DND-41 (cell line): Measurements from ENCODE around the gene CCDC85A.

Experiments used
- ATAC-seq: fragments of 200-7000 bp; cut with Tn5 transposase; 3 replicates; pipeline ENCODE4 v1.9.1; 2021; ENCODE audit warnings: low read depth; ENCODE audit not compliant: insufficient read depth
- DNase-seq: peaks from one replicate; pipeline ENCODE4 v3.0.0-alpha.2; 2020
- H2AFZ ChIP-seq: 2 replicates; pipeline ENCODE4 v1.6.0; 2012; ENCODE audit warnings: low read depth, low read length
- H3K27ac ChIP-seq: 2 replicates; pipeline ENCODE4 v1.5.1; 2012; ENCODE audit warnings: low read length, inconsistent platforms
- H3K27me3 ChIP-seq: fragments of 200-600 bp; sonication (generic); 2 replicates; pipeline ENCODE4 v1.6.0; 2012; ENCODE audit warnings: low read length, mild to moderate bottlenecking, inconsistent platforms; ENCODE audit not compliant: insufficient read depth, poor library complexity
- H3K36me3 ChIP-seq: 2 replicates; pipeline ENCODE4 v1.5.1; 2012; ENCODE audit warnings: low read length, inconsistent platforms; ENCODE audit not compliant: insufficient read depth
- H3K4me1 ChIP-seq: 2 replicates; pipeline ENCODE4 v1.5.1; 2012; ENCODE audit warnings: mild to moderate bottlenecking, low read length; ENCODE audit not compliant: insufficient read depth
- H3K4me2 ChIP-seq: 2 replicates; pipeline ENCODE4 v1.6.0; 2012; ENCODE audit warnings: mild to moderate bottlenecking, moderate library complexity, low read length, inconsistent platforms; ENCODE audit not compliant: insufficient read depth
- H3K4me3 ChIP-seq, 2 experiments: fragments of 200-600 bp in 1 of 2; shearing (Covaris generic) in 1 of 2; 2 replicates each; pipeline ENCODE4 v1.5.1; 2012 to 2016; ENCODE audit warnings: inconsistent platforms in 2 of 2, low read length in 2 of 2, mild to moderate bottlenecking in 2 of 2, low read depth in 1 of 2, moderate library complexity in 1 of 2
- H3K79me2 ChIP-seq: 2 replicates; pipeline ENCODE4 v1.6.0; 2012; ENCODE audit warnings: low read length, inconsistent platforms; ENCODE audit not compliant: insufficient read depth
- H3K9ac ChIP-seq: 2 replicates; pipeline ENCODE4 v1.6.0; 2012; ENCODE audit warnings: low read depth, mild to moderate bottlenecking, inconsistent platforms, low read length, moderate library complexity
- H3K9me3 ChIP-seq: 2 replicates; pipeline ENCODE4 v1.5.1; 2012; ENCODE audit warnings: low read length, moderate library complexity, mild to moderate bottlenecking, inconsistent platforms; ENCODE audit not compliant: insufficient read depth, severe bottlenecking
- H4K20me1 ChIP-seq: 2 replicates; pipeline ENCODE4 v1.6.0; 2012; ENCODE audit warnings: low read length; ENCODE audit not compliant: insufficient read depth
- EZH2 ChIP-seq: IDR thresholded peaks from 3 replicates; pipeline ENCODE4 v1.6.1; 2012; ENCODE audit warnings: borderline replicate concordance, low read depth, mild to moderate bottlenecking, moderate library complexity, low read length, inconsistent platforms; ENCODE audit not compliant: severe bottlenecking
- TF ChIP-seq, protein P1 (sequence below): IDR thresholded peaks from 2 replicates; pipeline ENCODE4 v1.5.1; 2012; ENCODE audit warnings: borderline replicate concordance, low read length, moderate library complexity, mild to moderate bottlenecking; ENCODE audit not compliant: poor library complexity, severe bottlenecking; ENCODE audit errors: extremely low read depth

The CCDC85A gene

DNA sequence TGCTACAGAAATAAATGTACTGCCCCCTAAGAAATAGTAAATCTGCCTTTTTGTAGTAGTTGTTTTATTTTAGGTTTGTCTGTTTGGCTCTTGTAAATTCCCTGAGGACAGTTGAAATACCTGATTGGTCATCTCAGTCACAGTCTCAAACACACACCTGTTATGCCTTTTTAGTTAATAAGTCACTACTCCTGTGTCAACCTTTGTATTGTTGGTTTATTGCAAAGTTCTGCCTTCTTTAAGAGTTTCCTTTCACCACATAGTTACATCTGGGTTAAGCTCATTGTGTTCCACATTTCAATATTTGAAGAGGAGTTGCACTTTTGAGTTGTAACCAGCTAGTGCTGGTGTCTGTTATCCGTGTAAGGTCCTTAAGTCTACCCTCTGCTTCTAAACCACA is 198.7 kb downstream of the CCDC85A start:
- no peaks in the 10 kb centered on the region for H3K36me3 ChIP-seq
- H3K9me3 ChIP-seq = no peaks in the 10 kb centered on the region
- H3K27ac ChIP-seq = no peak overlapping the region
- H3K9ac ChIP-seq = no peak overlapping the region
- H3K79me2 ChIP-seq = no peaks in the 10 kb centered on the region
- H4K20me1 ChIP-seq = no peaks in the 10 kb centered on the region
- H2AFZ ChIP-seq = no peak overlapping the region
- DNase-seq (no peak), ATAC-seq (no peak)
- no peak overlapping the region for H3K4me3 ChIP-seq
- H3K27me3 ChIP-seq = no peaks in the 10 kb centered on the region
- TF ChIP-seq, protein P1, sequence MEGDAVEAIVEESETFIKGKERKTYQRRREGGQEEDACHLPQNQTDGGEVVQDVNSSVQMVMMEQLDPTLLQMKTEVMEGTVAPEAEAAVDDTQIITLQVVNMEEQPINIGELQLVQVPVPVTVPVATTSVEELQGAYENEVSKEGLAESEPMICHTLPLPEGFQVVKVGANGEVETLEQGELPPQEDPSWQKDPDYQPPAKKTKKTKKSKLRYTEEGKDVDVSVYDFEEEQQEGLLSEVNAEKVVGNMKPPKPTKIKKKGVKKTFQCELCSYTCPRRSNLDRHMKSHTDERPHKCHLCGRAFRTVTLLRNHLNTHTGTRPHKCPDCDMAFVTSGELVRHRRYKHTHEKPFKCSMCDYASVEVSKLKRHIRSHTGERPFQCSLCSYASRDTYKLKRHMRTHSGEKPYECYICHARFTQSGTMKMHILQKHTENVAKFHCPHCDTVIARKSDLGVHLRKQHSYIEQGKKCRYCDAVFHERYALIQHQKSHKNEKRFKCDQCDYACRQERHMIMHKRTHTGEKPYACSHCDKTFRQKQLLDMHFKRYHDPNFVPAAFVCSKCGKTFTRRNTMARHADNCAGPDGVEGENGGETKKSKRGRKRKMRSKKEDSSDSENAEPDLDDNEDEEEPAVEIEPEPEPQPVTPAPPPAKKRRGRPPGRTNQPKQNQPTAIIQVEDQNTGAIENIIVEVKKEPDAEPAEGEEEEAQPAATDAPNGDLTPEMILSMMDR = no peak
- TF ChIP-seq EZH2 = no peak
- no peaks in the 10 kb centered on the region for H3K4me1 ChIP-seq
- H3K4me2 ChIP-seq = no peak overlapping the region

DNA sequence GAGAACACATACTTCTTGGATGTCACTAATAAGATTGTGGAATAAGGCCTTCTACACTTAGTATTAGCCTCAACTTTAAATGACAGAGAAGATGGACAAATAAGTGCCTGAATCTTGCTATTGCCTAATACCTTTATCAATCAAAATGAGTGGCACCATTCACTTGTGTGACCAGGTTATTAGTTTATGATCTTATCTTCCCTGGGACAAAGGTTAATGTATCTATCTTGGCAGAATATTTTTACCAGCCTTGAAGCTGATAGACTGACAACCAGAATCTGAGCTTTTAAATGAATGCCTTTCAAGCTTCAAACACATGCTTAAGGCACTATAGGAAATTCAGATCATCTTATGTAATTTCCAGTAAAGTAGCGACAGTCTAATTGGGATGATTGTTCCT is 202.9 kb downstream of the CCDC85A start:
- Histone ChIP-seq H3K27me3 (no peaks in the 10 kb centered on the region), H3K36me3 (no peaks in the 10 kb centered on the region), H4K20me1 (no peaks in the 10 kb centered on the region), H3K27ac (no peak overlapping the region), H3K9me3 (no peaks in the 10 kb centered on the region), H3K4me3 (no peak overlapping the region), H3K4me2 (no peak overlapping the region), H3K9ac (no peak overlapping the region), H3K4me1 (no peaks in the 10 kb centered on the region), H3K79me2 (no peaks in the 10 kb centered on the region), H2AFZ (no peak overlapping the region)
- TF ChIP-seq, protein P1 = no peak
- no peak for TF ChIP-seq EZH2
- no peak for ATAC-seq
- no peak for DNase-seq

DNA sequence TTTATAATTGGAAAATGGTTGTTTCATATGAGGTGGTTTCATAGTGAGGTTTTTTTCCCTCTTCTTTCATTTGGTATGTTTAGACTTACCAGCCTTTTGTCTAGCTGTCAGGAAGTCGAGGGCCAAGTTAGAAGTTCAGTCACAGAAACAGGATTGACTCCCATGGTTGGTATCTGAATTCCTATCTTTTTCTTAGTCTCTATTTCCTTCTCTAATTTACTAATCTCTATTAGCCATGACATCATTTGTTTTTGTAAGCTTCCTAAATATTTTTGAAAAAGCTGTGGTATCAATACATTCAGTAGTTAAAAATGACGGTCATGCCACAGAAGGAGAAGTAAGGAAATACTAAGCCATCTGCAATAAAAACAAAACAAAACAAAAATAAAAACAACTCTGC is 206.9 kb downstream of the CCDC85A start:
- Histone ChIP-seq H3K9ac (no peak overlapping the region), H3K4me2 (no peak overlapping the region), H3K4me1 (no peaks in the 10 kb centered on the region), H3K36me3 (no peaks in the 10 kb centered on the region), H3K27ac (no peak overlapping the region), H3K27me3 (no peaks in the 10 kb centered on the region), H2AFZ (no peak overlapping the region), H4K20me1 (no peaks in the 10 kb centered on the region), H3K79me2 (no peaks in the 10 kb centered on the region), H3K9me3 (no peaks in the 10 kb centered on the region), H3K4me3 (no peak overlapping the region)
- TF ChIP-seq EZH2 = no peak
- TF ChIP-seq, protein P1 = no peak
- no peak for ATAC-seq
- DNase-seq = no peak

DNA sequence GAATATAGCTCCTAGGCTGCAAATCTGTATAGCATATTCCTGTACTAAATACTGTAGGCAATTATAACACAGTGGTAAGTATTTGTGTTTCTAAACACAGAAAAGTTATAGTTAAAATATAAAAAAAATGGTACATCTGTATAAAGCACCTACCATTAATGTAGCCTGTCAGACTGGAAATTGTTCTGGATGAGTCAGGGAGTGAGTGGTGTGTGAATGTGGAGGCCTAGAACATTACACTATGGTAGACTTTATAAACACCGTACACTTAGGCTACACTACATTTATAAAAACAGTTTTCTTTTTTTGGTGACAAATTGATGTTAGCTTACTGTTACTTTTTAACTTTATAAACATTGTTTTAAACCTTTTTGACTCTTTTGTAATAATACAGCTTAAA is 226.3 kb downstream of the CCDC85A start:
- Histone ChIP-seq H3K4me2 (no peak overlapping the region), H3K4me3 (no peak overlapping the region), H4K20me1 (no peaks in the 10 kb centered on the region), H3K79me2 (no peaks in the 10 kb centered on the region), H3K27ac (no peak overlapping the region), H3K27me3 (no peaks in the 10 kb centered on the region), H3K9me3 (no peaks in the 10 kb centered on the region), H3K9ac (no peak overlapping the region), H3K4me1 (no peaks in the 10 kb centered on the region), H3K36me3 (no peaks in the 10 kb centered on the region), H2AFZ (no peak overlapping the region)
- no peak for DNase-seq
- ATAC-seq = no peak
- TF ChIP-seq, protein P1 = no peak
- TF ChIP-seq EZH2 = no peak
